NCI-H460 (cell line): ENCODE results near the gene MKRN2. TPM values are rescaled to one million over a fixed set of nuclear protein-coding genes. Genes with fewer than 3 reads are reported as not detected.

ENCODE experiments used
- DNase-seq: peaks from one replicate; pipeline ENCODE4 v3.0.0-alpha.2; 2016; ENCODE audit warnings: low read depth; ENCODE audit errors: extremely low read depth
- total RNA-seq: library from RNA; depleted of rRNA; stranded (reverse); fragments of >200 nt; shearing (Covaris generic); gene quantifications from 2 replicates; pipeline ENCODE4 v1.2.3, GENCODE V29; 2014

MKRN2 gene
- total RNA-seq, 1 experiment from 2014 or later: 25.1 TPM

DNA sequence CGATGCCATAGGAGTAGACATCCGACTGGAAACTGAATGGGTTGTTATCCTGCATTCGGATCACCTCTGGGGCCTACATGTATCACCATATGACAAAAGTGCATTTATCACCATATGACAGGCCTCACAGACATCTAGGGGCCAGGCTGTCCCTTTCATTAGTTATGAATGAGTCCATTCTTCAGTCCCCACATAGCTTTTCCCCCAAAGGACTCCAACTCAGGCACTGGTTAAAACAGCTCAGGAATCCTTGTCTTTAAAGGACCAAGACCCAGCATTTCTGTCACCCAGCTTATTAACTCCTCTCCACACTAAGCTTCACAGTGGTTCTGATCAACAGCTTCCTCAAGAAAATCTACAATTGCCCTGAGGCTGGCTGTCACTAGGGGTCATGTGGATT lies 28.3 kb downstream of the MKRN2 start:
- DNase-seq: no peak

- no peak for DNase-seq
These were observed 29.1 kb downstream of the MKRN2 start for GRCh38 chr3:12585970-12586369.

GRCh38 chr3:12586403-12586802 lies 29.5 kb downstream of the MKRN2 start:
- no peak for DNase-seq

- no peak for DNase-seq
These were observed 31.4 kb downstream of the MKRN2 start for GRCh38 chr3:12588039-12589009.

- DNase-seq: no peak
These were observed 33.2 kb downstream of the MKRN2 start for GRCh38 chr3:12590096-12590495.

DNA sequence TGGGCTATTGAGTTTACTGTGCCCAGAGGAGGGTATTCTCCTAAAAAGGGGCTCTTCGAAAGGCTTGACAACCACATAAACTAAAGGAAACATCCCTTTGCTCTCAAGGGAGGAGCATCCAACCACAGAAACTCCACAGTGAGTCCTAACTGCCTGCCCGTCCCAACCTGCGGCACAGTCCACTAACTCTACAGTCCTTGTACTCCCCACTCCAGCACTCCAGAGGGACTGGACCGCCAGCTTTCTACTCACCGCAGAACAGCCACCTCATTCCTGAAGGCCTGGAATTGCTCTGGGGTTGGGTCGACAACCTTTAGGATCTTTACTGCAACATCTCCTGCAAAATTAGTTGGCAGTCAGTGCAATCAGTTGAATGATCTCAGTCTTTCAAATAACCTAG lies 34.6 kb downstream of the MKRN2 start:
- no peak for DNase-seq

DNA sequence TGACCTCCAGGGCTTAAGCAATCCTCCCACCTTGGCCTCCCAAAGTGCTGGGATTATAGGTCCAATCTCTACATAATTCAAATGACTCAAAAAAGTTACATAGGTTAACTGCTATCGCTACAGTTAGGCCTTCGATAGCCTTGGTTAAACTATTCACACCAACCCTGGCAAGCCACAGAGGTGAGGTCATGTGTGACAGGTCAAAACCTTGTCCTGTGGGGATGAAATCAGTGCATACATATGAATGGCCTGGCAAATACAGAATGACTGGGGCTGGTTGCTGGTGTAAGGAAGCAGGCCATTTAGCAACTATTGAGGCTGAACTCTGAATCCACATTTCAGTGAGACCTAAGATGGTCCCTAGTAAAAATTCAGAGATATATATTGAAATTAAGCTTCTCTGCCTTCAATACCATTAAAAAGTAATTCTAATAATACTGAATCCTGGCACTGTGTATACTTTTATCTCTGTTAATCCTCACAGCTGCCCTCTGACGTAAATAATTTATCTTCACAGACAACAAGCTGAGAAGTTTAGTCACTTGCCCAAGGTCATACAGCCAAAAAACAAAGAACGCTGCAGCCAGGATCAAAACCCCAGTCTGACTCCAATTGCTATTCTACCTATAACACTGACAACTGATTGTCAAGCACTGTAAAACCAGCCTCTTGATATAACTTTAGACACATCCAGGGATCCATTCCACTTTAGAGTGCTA lies 35.3 kb downstream of the MKRN2 start:
- no peak for DNase-seq

GRCh38 chr3:12593473-12593872 lies 36.6 kb downstream of the MKRN2 start:
- DNase-seq: no peak

- DNase-seq: no peak
These were observed 42.0 kb downstream of the MKRN2 start for GRCh38 chr3:12598890-12599289.

GRCh38 chr3:12601072-12601471 lies 44.2 kb downstream of the MKRN2 start:
- DNase-seq: no peak

DNA sequence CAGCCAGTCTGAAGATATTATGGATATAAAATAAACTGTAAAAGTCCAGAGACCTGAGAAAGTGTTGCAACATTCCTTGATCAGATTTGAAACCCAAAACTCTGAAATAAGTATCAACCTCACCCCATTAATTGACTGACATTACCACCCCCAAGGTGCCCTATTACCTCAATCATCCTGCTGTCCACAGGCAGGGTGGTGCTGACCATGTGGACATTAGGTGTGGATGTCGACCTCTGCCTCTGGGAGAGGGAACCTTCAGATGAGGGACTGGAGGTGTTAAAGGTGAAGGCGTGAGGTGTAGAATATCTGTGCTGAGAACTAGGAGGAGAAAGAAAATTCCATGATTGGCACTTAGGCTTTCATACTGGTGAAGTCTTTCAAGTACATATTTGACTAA lies 47.1 kb downstream of the MKRN2 start:
- no peak for DNase-seq

DNA sequence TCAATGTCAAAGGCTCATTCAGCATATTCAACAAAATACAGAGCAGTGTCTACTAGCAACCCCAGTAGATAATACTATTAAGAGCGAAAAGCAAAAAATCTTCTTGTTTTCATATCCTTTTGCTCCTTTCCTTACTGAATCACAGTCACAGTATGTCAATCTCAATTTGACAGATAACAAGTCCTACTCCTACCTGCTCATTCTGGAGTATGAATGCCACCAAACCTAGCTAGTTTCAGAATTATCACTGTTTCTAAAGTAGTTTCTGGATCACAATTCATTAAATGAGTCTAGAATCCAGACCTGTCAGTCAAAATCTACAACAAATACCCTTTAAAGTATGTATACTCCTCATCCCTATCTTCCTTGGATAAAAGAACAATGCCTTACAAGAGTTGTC lies 51.5 kb downstream of the MKRN2 start:
- no peak for DNase-seq

GRCh38 chr3:12611117-12611516 lies 54.2 kb downstream of the MKRN2 start:
- no peak for DNase-seq

DNA sequence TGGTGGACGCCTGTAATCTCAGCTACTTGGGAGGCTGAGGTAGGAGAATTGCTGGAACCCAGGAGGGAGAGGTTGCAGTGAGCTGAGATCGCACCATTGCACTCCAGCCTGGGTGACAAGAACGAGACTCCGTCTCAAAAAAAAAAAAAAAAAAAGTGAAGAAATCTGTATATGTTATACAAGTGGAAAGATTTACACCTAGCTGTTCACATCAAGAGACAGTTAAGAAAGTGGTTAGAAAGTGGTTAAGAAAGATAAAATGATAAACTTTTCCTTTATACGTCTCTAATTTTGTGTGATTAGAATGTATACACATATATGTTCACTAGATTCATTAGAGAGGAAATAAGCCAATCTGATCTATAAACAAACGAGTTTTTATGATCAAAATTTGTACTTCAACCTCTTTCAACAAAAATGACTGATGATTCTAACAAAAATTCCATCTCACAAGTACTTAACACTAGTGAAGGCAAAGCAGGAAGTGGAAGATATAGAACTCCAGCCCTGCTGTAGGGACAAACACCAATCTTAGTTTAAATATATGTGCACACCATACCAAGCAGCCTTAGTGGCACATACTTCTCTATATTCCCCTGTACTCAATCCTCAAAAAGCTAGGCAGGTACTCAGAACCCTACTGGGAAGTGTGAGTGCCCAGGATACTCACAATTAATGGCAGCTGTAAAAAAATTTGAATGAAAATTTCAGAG lies 55.8 kb downstream of the MKRN2 start:
- DNase-seq: no peak

- no peak for DNase-seq
These were observed 56.4 kb downstream of the MKRN2 start for GRCh38 chr3:12613250-12613649.

GRCh38 chr3:12615266-12615665 lies 58.4 kb downstream of the MKRN2 start:
- no peak for DNase-seq

- no peak for DNase-seq
These were observed 61.5 kb downstream of the MKRN2 start for GRCh38 chr3:12618426-12618825.

DNA sequence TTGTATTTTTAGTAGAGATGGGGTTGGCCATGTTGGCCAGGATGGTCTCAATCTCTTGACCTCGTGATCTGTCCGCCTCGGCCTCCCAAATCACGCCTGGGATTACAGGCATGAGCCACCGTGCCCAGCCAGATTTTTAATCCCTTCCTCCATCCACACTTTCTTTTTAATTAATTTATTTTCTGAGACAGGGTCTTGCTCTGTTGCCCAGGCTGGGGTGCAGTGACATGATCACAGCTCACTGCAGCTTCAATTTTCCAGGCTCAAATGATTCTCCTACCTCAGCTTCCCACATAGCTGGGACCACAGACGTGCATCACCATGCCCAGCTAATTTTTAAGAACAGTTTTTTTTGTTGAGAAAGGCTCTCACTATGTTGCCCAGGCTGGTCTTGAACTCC lies 63.4 kb downstream of the MKRN2 start:
- no peak for DNase-seq

- no peak for DNase-seq
These were observed 63.8 kb downstream of the MKRN2 start for GRCh38 chr3:12620729-12621128.

DNA sequence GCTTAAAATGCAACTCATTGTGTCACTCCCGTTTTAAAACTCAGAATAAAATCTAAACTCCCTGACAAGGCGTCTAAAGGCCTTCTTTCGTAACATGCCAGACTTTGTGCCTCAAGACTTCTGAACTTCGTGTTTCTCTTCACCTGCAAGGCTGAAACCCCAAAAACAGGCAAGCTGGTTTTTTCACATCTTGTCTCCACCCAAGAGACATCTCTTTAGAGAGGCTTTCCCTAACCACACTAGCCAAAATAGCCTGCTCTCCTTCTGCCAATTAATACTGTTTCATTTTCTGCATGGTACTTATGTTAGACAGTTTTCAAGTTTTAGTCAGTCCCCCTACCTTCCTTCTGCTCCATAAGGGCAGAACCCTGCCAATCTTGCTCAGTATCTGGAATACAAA lies 65.4 kb downstream of the MKRN2 start:
- DNase-seq: no peak

DNA sequence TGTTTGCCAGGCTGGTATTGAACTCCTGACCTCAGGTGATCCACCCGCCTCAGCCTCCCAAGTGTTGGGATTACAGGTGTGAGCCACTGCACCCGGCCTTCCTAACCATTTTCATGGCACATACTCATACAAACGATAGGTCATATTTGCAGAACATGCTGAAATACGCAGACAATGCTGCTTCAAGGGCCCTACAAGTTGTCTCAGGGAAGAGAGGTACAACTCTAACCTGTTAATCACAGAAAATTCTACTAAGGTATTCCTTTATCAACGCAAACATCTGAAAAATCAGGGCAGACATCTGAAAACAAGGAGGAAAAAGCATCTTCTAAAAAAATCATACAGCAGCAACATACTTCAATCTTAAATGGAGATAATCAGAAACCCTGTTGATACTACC lies 67.2 kb downstream of the MKRN2 start:
- no peak for DNase-seq
